Measurements from ENCODE around the gene THEMIS.
"Not testable (repeated sequence)": the region's sequence is repeated elsewhere in the genome, so short reads cannot be mapped to it uniquely, and the experiment has no call there.

The THEMIS gene

GRCh38 chr6:127791779-127792528, 108.9 kb downstream of the THEMIS start:
- no peak overlapping the region for H3K4me3 Mint-ChIP-seq
- no peaks in the 10 kb centered on the region for H3K27me3 Mint-ChIP-seq
- peaks cover 62% of the 10 kb centered on the region for H3K36me3 Mint-ChIP-seq
- peaks cover 46% of the 10 kb centered on the region for H3K4me1 Mint-ChIP-seq
- H3K27ac Mint-ChIP-seq: no peak overlapping the region
- DNase-seq: no peak
- H3K9me3 Mint-ChIP-seq: no peaks in the 10 kb centered on the region
- CTCF ChIA-PET: no interaction called here

- DNase-seq: no peak
- CTCF ChIA-PET: no interaction called here
- H3K9me3 Mint-ChIP-seq: no peaks in the 10 kb centered on the region
- no peak overlapping the region for H3K27ac Mint-ChIP-seq
- peaks cover 42% of the 10 kb centered on the region for H3K4me1 Mint-ChIP-seq
- no peak overlapping the region for H3K4me3 Mint-ChIP-seq
- no peaks in the 10 kb centered on the region for H3K27me3 Mint-ChIP-seq
- peaks cover 54% of the 10 kb centered on the region for H3K36me3 Mint-ChIP-seq
Observed at GRCh38 chr6:127790571-127790970, 110.3 kb downstream of the THEMIS start.

DNA sequence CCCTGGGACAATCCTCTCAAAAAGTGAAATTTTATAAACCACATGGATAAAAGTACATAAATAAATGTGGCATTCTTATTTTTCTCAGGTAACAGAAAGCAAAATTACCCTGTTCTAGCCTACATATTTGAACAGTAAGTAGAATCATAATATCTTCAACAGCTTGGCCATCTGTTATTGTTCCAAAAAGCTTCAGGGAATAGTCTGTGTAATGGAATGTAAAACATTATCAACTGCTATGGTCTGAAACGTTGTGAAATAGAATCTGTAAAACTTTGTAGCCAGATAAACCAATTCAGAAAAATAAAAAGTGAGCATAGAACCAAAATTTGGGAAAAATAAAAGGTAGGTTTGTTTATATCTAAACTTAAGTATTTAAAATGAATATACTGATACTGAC, 114.7 kb downstream of the THEMIS start:
- CTCF ChIA-PET: no interaction called here
- peaks cover 13% of the 10 kb centered on the region for H3K9me3 Mint-ChIP-seq
- H3K36me3 Mint-ChIP-seq: peaks cover 58% of the 10 kb centered on the region
- H3K27ac Mint-ChIP-seq: no peak overlapping the region
- H3K4me1 Mint-ChIP-seq: peaks cover 25% of the 10 kb centered on the region
- no peak overlapping the region for H3K4me3 Mint-ChIP-seq
- DNase-seq: no peak
- no peaks in the 10 kb centered on the region for H3K27me3 Mint-ChIP-seq

DNA sequence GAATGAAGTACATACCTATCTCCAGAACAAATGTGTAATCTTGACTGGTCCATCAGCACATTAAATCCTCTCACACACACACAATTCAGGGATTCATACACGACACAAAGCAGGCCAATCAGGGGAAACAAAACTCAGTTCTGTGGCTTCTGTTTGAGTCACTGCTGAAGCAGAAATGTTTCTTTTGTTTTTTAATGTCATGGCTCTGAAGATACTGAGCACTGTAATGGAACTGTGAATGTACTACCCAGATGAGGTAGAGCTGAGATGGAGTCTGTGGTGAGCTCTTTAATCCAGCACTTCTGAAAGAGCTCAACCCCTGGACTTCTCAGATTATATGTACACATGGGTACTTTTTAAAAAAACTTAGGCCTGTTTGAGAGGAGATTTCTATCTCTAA, 116.4 kb downstream of the THEMIS start:
- H3K27me3 Mint-ChIP-seq: no peaks in the 10 kb centered on the region
- H3K4me1 Mint-ChIP-seq: peaks cover 21% of the 10 kb centered on the region
- peaks cover 13% of the 10 kb centered on the region for H3K9me3 Mint-ChIP-seq
- CTCF ChIA-PET: no interaction called here
- peaks cover 54% of the 10 kb centered on the region for H3K36me3 Mint-ChIP-seq
- no peak for DNase-seq
- H3K4me3 Mint-ChIP-seq: no peak overlapping the region
- no peak overlapping the region for H3K27ac Mint-ChIP-seq

- Mint-ChIP-seq H3K9me3 (peaks cover 13% of the 10 kb centered on the region), H3K4me1 (peaks cover 17% of the 10 kb centered on the region), H3K36me3 (peaks cover 52% of the 10 kb centered on the region)
- not testable (repeated sequence) for H3K4me3 Mint-ChIP-seq, H3K27me3 Mint-ChIP-seq, H3K27ac Mint-ChIP-seq, DNase-seq
- CTCF ChIA-PET: interaction anchor here (0.8 kb wide), 1 partner anchor 28 kb away, joined by 3 read pairs; no protein-coding TSS in a partner anchor
Observed at GRCh38 chr6:127781636-127782272, 119.1 kb downstream of the THEMIS start.

GRCh38 chr6:127776320-127776719, 124.5 kb downstream of the THEMIS start:
- CTCF ChIA-PET: no interaction called here
- H3K27ac Mint-ChIP-seq: no peak overlapping the region
- no peaks in the 10 kb centered on the region for H3K27me3 Mint-ChIP-seq
- H3K36me3 Mint-ChIP-seq: peaks cover 38% of the 10 kb centered on the region
- H3K9me3 Mint-ChIP-seq: no peaks in the 10 kb centered on the region
- DNase-seq: no peak
- no peak overlapping the region for H3K4me3 Mint-ChIP-seq
- peaks cover 5% of the 10 kb centered on the region for H3K4me1 Mint-ChIP-seq

DNA sequence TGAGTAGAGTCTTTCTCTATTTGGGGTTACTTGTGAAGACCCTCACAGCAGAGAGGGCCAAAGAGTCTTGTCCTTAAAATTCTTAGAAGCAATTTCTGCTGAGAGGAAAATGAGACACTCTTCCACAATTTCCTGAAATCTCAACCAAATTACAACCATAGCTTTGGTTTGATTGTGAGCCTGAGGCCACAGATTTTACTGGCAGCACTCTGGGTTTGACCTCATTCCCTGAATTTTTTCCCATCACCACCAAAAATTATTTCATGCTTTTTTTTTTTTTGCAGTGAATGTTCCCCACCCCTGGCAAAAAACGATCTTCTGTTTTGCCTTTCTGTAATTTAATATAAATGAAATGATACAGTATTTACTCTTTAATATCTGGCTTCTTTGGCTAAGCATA, 125.5 kb downstream of the THEMIS start:
- Mint-ChIP-seq H3K36me3 (peaks cover 42% of the 10 kb centered on the region), H3K9me3 (peaks cover 4% of the 10 kb centered on the region), H3K4me3 (no peak overlapping the region), H3K27ac (no peak overlapping the region), H3K27me3 (no peaks in the 10 kb centered on the region), H3K4me1 (peaks cover 5% of the 10 kb centered on the region)
- no peak for DNase-seq
- CTCF ChIA-PET: no interaction called here

DNA sequence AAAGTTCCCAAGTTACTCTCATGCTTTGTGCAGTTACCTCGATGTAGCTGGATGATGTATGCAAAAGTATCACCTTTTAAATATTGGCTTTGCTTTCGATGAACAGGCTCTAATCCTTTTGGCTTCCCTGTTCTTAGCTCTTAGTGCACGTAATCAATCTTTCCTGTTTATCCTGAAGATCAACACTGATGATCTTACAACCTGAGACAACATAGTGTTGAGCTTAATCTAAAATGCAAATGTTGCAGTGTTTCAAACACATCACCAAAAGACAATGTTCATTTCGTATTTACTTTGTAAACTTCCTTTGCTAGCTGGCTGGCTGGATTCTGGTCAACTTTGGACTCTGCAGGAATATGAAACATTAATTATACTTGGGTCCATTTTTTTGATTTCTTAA, 132.1 kb downstream of the THEMIS start:
- Mint-ChIP-seq H3K27ac (no peak overlapping the region), H3K27me3 (no peaks in the 10 kb centered on the region), H3K4me3 (no peak overlapping the region), H3K36me3 (peaks cover 51% of the 10 kb centered on the region), H3K9me3 (peaks cover 7% of the 10 kb centered on the region), H3K4me1 (peaks cover 6% of the 10 kb centered on the region)
- DNase-seq: no peak
- CTCF ChIA-PET: interaction anchor here (0.9 kb wide), 1 partner anchor 11 kb away, joined by 3 read pairs; no protein-coding TSS in a partner anchor

DNA sequence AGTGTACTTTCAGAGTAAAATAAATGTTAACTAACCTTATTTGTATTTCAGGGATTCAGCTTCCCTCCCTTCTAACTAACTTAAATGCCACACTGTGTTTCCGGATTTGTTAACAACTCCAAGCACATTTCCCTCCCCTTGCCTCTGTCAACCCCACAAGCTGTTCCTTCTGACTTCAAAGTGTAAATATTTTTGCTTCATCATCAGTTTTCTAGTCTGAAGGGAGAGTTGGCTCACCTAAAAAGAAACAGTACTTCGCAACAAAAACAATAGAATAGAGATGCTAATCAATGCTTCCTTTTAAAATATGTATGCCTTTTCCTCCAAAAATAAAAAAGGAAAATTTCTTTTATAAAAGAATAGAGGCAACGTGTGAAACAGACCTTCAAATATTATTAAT, 132.6 kb downstream of the THEMIS start:
- H3K4me3 Mint-ChIP-seq: no peak overlapping the region
- H3K4me1 Mint-ChIP-seq: peaks cover 6% of the 10 kb centered on the region
- H3K27me3 Mint-ChIP-seq: no peaks in the 10 kb centered on the region
- CTCF ChIA-PET: interaction anchor here (0.9 kb wide), 1 partner anchor 11 kb away, joined by 3 read pairs; no protein-coding TSS in a partner anchor
- no peak overlapping the region for H3K27ac Mint-ChIP-seq
- no peak for DNase-seq
- peaks cover 7% of the 10 kb centered on the region for H3K9me3 Mint-ChIP-seq
- H3K36me3 Mint-ChIP-seq: peaks cover 51% of the 10 kb centered on the region

DNA sequence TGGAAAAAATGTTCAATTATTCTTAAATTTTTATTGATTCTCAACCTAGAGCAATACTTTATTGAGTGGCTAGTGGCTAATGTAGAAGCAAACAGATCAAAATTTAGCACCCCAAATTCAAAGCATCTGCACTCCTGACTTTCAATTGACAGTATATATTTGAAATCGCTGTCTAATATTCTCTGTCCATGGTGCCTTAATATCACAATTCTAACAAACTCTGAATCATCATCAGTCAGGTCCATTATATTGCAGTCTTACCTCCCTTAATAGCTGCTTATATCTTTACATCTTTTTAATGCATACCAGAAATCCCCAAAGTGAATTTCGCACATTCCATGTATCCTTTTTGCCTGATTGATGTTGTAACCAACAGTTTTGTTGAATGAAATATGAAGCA, 134.9 kb downstream of the THEMIS start:
- Mint-ChIP-seq H3K27me3 (no peaks in the 10 kb centered on the region), H3K4me3 (no peak overlapping the region), H3K9me3 (peaks cover 6% of the 10 kb centered on the region), H3K36me3 (peaks cover 51% of the 10 kb centered on the region), H3K27ac (no peak overlapping the region), H3K4me1 (peaks cover 18% of the 10 kb centered on the region)
- no peak for DNase-seq
- CTCF ChIA-PET: no interaction called here

DNA sequence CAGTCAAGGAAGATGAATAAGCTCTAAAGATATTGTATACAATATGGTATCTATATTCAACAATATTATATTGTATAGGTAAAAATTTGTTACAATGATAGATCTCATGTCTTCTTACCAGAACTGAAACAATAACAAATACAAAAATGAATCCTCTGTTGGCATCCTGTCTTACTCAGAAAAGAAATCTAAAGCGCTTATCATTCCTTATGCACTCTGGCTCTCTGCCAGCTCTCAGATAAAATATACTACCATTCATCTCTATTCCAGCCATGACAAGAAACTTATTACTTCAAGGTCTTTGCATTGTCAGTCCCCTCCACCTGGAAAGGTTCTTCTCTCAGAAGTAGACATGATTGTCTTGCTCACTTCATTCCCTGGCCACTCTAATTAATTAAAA, 138.6 kb downstream of the THEMIS start:
- CTCF ChIA-PET: no interaction called here
- peaks cover 14% of the 10 kb centered on the region for H3K4me1 Mint-ChIP-seq
- no peak overlapping the region for H3K27ac Mint-ChIP-seq
- peaks cover 37% of the 10 kb centered on the region for H3K36me3 Mint-ChIP-seq
- DNase-seq: no peak
- no peaks in the 10 kb centered on the region for H3K9me3 Mint-ChIP-seq
- no peaks in the 10 kb centered on the region for H3K27me3 Mint-ChIP-seq
- H3K4me3 Mint-ChIP-seq: no peak overlapping the region

DNA sequence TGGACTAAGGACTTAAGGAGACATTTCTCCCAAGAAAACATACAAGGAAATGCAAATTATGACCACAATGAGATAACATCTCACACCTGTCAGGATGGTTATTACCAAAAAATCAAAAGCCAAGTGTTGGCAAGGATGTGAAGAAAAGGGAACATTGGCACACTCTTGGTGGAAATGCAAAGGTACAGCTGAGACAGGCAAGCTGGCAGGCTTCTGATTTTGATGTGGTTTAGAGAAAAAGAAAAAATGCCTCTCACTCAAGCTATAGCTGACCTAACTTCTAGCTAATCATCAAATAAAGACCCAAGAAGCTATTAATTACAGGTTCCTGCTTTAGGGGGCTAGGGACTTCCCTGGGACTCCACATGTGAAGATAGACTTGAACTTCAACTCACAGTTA, 139.8 kb downstream of the THEMIS start:
- Mint-ChIP-seq H3K36me3 (peaks cover 38% of the 10 kb centered on the region), H3K4me3 (no peak overlapping the region), H3K4me1 (peaks cover 14% of the 10 kb centered on the region), H3K27ac (no peak overlapping the region), H3K9me3 (peaks cover 1% of the 10 kb centered on the region), H3K27me3 (no peaks in the 10 kb centered on the region)
- DNase-seq: no peak
- CTCF ChIA-PET: no interaction called here

DNA sequence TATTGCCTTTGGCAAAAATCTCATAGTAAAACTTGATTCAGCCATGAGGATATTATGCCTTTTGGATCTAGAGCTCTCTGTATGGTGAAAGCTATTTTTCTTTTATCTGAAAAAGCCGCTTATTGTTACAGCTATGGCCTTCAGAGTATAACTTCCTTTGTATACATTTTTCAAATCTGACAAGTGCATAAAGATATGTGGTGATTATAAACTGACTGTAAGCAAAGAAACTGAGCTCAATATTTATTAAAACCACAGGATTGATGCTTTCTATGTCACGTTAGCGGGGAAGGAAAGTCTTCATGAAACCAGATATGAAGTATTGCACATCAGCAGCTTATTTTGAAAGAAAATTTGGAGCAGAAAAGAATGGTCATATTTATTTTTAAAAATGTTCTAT, 151.8 kb downstream of the THEMIS start:
- CTCF ChIA-PET: no interaction called here
- Mint-ChIP-seq H3K36me3 (peaks cover 26% of the 10 kb centered on the region), H3K27ac (no peak overlapping the region), H3K9me3 (no peaks in the 10 kb centered on the region), H3K27me3 (no peaks in the 10 kb centered on the region), H3K4me1 (peaks cover 16% of the 10 kb centered on the region), H3K4me3 (no peak overlapping the region)
- no peak for DNase-seq

GRCh38 chr6:127748290-127748689, 152.6 kb downstream of the THEMIS start:
- H3K4me3 Mint-ChIP-seq: no peak overlapping the region
- CTCF ChIA-PET: interaction anchor here (1.0 kb wide), 1 partner anchor 11 kb away, joined by 3 read pairs; no protein-coding TSS in a partner anchor
- no peaks in the 10 kb centered on the region for H3K27me3 Mint-ChIP-seq
- peaks cover 16% of the 10 kb centered on the region for H3K4me1 Mint-ChIP-seq
- peaks cover 26% of the 10 kb centered on the region for H3K36me3 Mint-ChIP-seq
- H3K9me3 Mint-ChIP-seq: no peaks in the 10 kb centered on the region
- no peak for DNase-seq
- H3K27ac Mint-ChIP-seq: no peak overlapping the region

DNA sequence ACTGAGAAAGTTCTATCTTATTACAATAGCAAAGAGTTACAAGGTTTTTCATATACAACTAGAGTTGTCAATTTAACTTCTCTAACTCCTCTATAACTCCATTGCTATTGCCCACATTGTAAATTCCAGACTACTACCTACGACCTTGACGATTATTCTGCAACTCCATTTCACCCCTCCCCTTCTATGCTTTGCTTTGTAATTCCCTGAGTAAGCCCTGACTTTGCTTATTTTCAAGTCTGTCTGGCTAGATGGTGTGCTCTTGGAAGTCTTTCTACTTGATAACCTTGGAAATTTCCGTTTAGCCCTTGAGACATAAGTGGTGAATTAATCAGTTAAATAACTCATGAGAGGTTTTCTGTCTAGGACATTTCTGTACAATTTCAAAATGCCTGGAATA, 162.4 kb downstream of the THEMIS start:
- Mint-ChIP-seq H3K27me3 (no peaks in the 10 kb centered on the region), H3K9me3 (no peaks in the 10 kb centered on the region), H3K36me3 (peaks cover 37% of the 10 kb centered on the region), H3K4me1 (peaks cover 8% of the 10 kb centered on the region), H3K27ac (no peak overlapping the region), H3K4me3 (no peak overlapping the region)
- no peak for DNase-seq
- CTCF ChIA-PET: interaction anchor here (2.0 to 2.2 kb wide), 2 partner anchors 584 to 590 kb away, joined by 6 to 25 read pairs; no protein-coding TSS in a partner anchor
